Spinal cord (tissue), 10 donors: ENCODE data around the gene TRIM71. TPM values are rescaled to one million over a fixed set of nuclear protein-coding genes. Genes with fewer than 3 reads are reported as not detected.
"Not testable (repeated sequence)": the region's sequence is repeated elsewhere in the genome, so short reads cannot be mapped to it uniquely, and the experiment has no call there.

ENCODE experiments used
- DNase-seq, 6 donors: peaks; one replicate each; pipeline versions ENCODE4 v3.0.0 to v3.0.0-alpha.2; 2013 to 2015; ENCODE audit warnings: low spot score in 6 of 6, low read depth in 4 of 6
- H3K27ac ChIP-seq: one replicate; pipeline ENCODE4 v1.5.1; 2013; ENCODE audit warnings: low read depth, low read length, control low read depth
- H3K27me3 ChIP-seq: one replicate; pipeline ENCODE4 v1.6.1; 2013; ENCODE audit warnings: low read length; ENCODE audit not compliant: control insufficient read depth, insufficient read depth
- H3K36me3 ChIP-seq: one replicate; pipeline ENCODE4 v1.6.1; 2013; ENCODE audit warnings: low read length; ENCODE audit not compliant: control insufficient read depth, insufficient read depth
- H3K4me1 ChIP-seq: one replicate; pipeline ENCODE4 v1.6.1; 2013; ENCODE audit warnings: low read length; ENCODE audit not compliant: control insufficient read depth, insufficient read depth
- H3K4me3 ChIP-seq: one replicate; pipeline ENCODE4 v1.5.1; 2013; ENCODE audit warnings: low read depth, low read length, control low read depth
- H3K9me3 ChIP-seq: one replicate; pipeline ENCODE4 v1.6.1; 2013; ENCODE audit warnings: low read length; ENCODE audit not compliant: control insufficient read depth, insufficient read depth
- WGBS: methylation state at CpG from one replicate; pipeline ENCODE4 v1.1.5; 2013; ENCODE audit warnings: missing lambda C conversion rate; ENCODE audit not compliant: insufficient coverage; 5-methylcytosine and 5-hydroxymethylcytosine counted together
- polyA plus RNA-seq, 2 donors: library from polyadenylated mRNA; unstranded; fragments of 120-200 nt; gene quantifications; one replicate each; pipeline ENCODE4 v1.2.1, GENCODE V29; 2013; ENCODE audit not compliant: insufficient read length in 2 of 2
- total RNA-seq, 2 donors: library from RNA; depleted of rRNA in 1 of 2; stranded (reverse); fragments of 120-200 nt in 1 of 2; fragments of >200 nt in 1 of 2; gene quantifications; one replicate each; pipeline versions ENCODE4 v1.2.3 to v1.2.4, GENCODE V29; 2013 to 2014
- donor health status: healthy.

Gene TRIM71
- total and polyA plus RNA-seq, 4 donors: 1.6 to 1.8 (median 1.7) TPM

DNA sequence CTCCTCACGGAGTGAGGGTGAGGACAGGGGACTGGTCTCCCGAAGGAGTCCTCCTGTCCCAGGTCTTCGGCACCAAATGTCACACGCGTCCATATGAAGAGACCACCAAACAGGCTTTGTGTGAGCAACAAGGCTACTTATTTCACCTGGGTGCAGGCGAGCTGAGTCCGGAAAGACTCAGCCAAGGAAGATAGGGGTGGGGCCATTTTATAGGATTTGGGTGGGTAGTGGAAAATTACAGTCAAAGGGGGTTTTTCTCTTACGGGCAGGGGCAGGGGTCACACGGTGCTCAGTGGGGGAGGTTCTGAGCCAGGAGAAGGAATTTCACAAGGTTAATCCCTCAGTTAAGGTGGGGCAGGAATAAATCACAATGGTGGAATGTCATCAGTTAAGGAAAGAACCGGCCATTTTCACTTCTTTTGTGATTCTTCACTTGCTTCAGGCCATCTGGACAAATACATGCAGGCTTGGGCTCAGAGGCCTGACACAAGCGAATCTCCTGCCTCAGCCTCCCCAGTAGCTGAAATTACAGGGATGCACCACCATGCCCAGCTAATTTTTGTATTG lies 21.3 kb upstream of the TRIM71 start:
- not testable (repeated sequence) for H3K9me3 ChIP-seq, H3K4me3 ChIP-seq, DNase-seq, H3K27ac ChIP-seq, H3K4me1 ChIP-seq, H3K27me3 ChIP-seq, H3K36me3 ChIP-seq
- WGBS: 89% methylated on average over 11 of the region's 11 CpGs

DNA sequence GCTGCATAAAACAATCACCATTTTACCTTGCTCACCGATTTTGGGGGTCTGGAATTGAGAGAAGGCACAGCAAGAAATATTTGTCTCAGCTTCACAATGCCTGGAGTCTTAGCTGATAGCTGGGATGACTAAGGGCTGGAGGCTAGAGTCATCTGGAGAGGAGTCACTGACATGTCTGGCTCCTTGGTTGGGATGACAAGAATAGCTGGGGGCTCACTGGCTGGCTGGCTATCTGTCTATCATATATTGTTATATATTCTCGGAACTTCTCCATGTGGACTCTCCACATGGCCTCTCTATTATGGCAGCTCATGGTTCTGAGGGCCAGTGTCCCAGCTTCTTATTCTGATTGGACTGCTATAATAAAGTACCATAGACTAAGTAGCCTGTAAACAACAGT lies 20.0 kb upstream of the TRIM71 start:
- Histone ChIP-seq H3K27ac (no peak overlapping the region), H3K4me1 (no peaks in the 10 kb centered on the region), H3K9me3 (no peaks in the 10 kb centered on the region), H3K27me3 (no peaks in the 10 kb centered on the region), H3K36me3 (no peaks in the 10 kb centered on the region), H3K4me3 (no peak overlapping the region)
- no peak for DNase-seq
- no CpG with 5 or more reads among the region's 2 CpGs for WGBS

DNA sequence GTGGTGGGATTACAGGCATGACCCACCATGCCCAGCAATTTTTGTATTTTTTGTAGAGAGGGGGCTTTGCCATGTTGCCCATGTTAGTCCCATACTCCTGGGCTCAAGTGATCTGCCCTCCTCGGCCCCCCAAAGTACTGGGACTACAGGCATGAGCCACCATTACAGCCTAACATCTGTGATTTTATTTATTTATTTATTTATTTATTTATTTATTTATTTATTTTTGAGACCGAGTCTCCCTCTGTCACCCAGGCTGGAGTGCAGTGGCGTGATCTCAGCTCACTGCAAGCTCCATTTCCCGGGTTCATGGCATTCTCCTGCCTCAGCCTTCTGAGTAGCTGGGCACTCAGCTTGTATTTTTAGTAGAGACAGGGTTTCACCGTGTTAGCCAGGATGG lies 16.4 kb upstream of the TRIM71 start:
- 100% methylated on average over 2 of the region's 5 CpGs for WGBS
- not testable (repeated sequence) for DNase-seq, H3K9me3 ChIP-seq, H3K4me1 ChIP-seq, H3K27me3 ChIP-seq, H3K36me3 ChIP-seq, H3K4me3 ChIP-seq, H3K27ac ChIP-seq

DNA sequence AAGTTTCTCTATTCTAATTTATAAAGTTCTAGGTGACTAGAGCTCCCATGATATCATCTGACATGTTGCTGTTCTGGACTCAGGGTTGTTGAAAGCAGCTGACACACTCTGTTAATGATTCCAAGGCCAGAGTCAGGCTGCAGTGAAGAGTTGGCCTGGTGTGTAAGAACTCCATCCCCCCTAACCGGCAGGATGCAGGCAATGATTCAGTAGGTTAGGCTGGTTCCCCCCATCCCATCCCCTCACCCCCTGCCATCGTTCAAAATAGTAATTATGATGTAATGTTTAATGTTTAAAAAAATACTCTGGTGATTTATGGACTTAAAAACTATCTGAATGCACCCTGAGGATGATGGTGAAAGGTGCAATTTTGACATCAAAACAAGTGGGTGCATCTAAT lies 4.6 kb upstream of the TRIM71 start:
- H3K4me1 ChIP-seq: peaks cover 16% of the 10 kb centered on the region
- DNase-seq: no peak
- no peaks in the 10 kb centered on the region for H3K9me3 ChIP-seq
- no peak overlapping the region for H3K27ac ChIP-seq
- no peaks in the 10 kb centered on the region for H3K36me3 ChIP-seq
- peaks cover 22% of the 10 kb centered on the region for H3K27me3 ChIP-seq
- no CpG with 5 or more reads among the region's 2 CpGs for WGBS
- H3K4me3 ChIP-seq: no peak overlapping the region

GRCh38 chr3:32814361-32814760 lies 3.4 kb upstream of the TRIM71 start:
- Histone ChIP-seq H3K36me3 (no peaks in the 10 kb centered on the region), H3K27ac (no peak overlapping the region), H3K4me1 (peaks cover 23% of the 10 kb centered on the region), H3K9me3 (no peaks in the 10 kb centered on the region), H3K27me3 (peaks cover 32% of the 10 kb centered on the region), H3K4me3 (no peak overlapping the region)
- 33% methylated on average over 1 of the region's 6 CpGs for WGBS
- no peak for DNase-seq

DNA sequence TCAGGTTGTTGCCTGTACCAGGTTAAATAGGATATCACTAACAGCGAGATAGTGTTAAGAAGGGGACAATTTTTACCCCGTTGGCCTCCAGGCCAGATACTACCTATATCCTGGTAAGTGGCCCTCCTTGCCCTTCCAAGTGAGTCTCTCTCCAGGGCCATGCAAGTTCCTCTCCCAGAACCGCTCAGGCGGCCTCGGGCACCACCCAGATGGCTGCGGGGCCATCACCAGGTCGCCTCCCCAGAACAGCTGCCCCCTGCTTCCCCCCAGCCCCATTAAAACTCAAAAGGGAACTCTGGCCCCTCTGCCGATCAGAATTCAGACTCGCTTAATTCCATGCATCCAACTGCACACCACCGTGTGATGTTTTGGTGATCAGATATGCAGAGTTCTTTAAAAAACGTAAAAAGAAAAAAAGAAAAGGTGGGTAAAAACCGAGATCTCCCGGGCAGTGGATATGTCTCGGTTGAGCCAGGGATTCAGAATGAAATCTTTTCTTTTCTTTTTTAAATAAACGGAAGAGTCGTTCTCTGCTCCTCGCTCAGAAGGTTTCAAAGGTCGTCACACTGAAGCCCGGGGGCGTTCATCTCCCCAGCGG lies 1.9 kb upstream of the TRIM71 start:
- 35% methylated on average over 8 of the region's 21 CpGs for WGBS
- Histone ChIP-seq H3K9me3 (no peaks in the 10 kb centered on the region), H3K36me3 (no peaks in the 10 kb centered on the region), H3K27ac (no peak overlapping the region), H3K4me1 (peaks cover 28% of the 10 kb centered on the region), H3K4me3 (peak overlapping the region; percentile 9), H3K27me3 (peaks cover 47% of the 10 kb centered on the region)
- DNase-seq: peak in 1 of 6 donors; percentile 18

GRCh38 chr3:32816439-32817256 lies 1.1 kb upstream of the TRIM71 start:
- under 1% methylated on average over 81 of the region's 85 CpGs for WGBS
- Histone ChIP-seq H3K27me3 (peaks cover 53% of the 10 kb centered on the region), H3K4me1 (peaks cover 32% of the 10 kb centered on the region), H3K36me3 (no peaks in the 10 kb centered on the region), H3K4me3 (peak overlapping the region; percentile 50), H3K27ac (no peak overlapping the region), H3K9me3 (no peaks in the 10 kb centered on the region)
- DNase-seq: peak in 2 of 6 donors; percentile 80 to 90

- Histone ChIP-seq H3K27me3 (peaks cover 59% of the 10 kb centered on the region), H3K4me1 (peaks cover 37% of the 10 kb centered on the region), H3K9me3 (no peaks in the 10 kb centered on the region), H3K36me3 (no peaks in the 10 kb centered on the region), H3K4me3 (peak overlapping the region; percentile 45), H3K27ac (no peak overlapping the region)
- WGBS: under 1% methylated on average over 49 of the region's 49 CpGs
- DNase-seq: peak in 1 of 6 donors; percentile 28
Observed at GRCh38 chr3:32817257-32817557, 590 bp upstream of the TRIM71 start.

DNA sequence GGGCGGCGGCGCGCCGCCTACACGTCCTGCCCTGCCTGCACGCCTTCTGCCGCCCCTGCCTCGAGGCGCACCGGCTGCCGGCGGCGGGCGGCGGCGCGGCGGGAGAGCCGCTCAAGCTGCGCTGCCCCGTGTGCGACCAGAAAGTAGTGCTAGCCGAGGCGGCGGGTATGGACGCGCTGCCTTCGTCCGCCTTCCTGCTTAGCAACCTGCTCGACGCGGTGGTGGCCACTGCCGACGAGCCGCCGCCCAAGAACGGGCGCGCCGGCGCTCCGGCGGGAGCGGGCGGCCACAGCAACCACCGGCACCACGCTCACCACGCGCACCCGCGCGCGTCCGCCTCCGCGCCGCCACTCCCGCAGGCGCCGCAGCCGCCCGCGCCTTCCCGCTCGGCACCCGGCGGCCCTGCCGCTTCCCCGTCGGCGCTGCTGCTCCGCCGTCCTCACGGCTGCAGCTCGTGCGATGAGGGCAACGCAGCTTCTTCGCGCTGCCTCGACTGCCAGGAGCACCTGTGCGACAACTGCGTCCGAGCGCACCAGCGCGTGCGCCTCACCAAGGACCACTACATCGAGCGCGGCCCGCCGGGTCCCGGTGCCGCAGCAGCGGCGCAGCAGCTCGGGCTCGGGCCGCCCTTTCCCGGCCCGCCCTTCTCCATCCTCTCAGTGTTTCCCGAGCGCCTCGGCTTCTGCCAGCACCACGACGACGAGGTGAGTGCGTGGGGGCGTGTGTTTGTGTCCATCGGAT lies 602 bp downstream of the TRIM71 start:
- H3K9me3 ChIP-seq: no peaks in the 10 kb centered on the region
- WGBS: under 1% methylated on average over 111 of the region's 111 CpGs
- H3K4me1 ChIP-seq: peaks cover 37% of the 10 kb centered on the region
- H3K4me3 ChIP-seq: peak overlapping the region; percentile 0
- H3K27me3 ChIP-seq: peaks cover 60% of the 10 kb centered on the region
- H3K27ac ChIP-seq: no peak overlapping the region
- H3K36me3 ChIP-seq: no peaks in the 10 kb centered on the region
- DNase-seq: peak in 2 of 6 donors; percentile 47 to 55
